GM18873 (cell line): ENCODE data around the gene PCP4L1.
"Not testable (repeated sequence)": the region's sequence is repeated elsewhere in the genome, so short reads cannot be mapped to it uniquely, and the experiment has no call there.

ENCODE experiments used
- ATAC-seq: cut with Tn5 transposase; IDR thresholded peaks from one replicate; pipeline ENCODE4 v1.9.1; 2021; ENCODE audit warnings: mild to moderate bottlenecking, moderate library complexity, moderate number of reproducible peaks; ENCODE audit not compliant: unreplicated experiment, low FRiP score

PCP4L1 gene

GRCh38 chr1:161307892-161308638 is 49.5 kb downstream of the PCP4L1 start:
- ATAC-seq, result no peak

- ATAC-seq, result no peak
Observed at GRCh38 chr1:161309868-161310267, 51.3 kb downstream of the PCP4L1 start, which contains the start of gene MPZ. Gene MPZ, minus strand, starts transcription at chr1:161309968. Its CDS starts 63 bp downstream, at chr1:161309905.

GRCh38 chr1:161311595-161312181 is 53.1 kb downstream of the PCP4L1 start:
- ATAC-seq, result no peak

- no peak for ATAC-seq
Observed at GRCh38 chr1:161313554-161314200, 55.1 kb downstream of the PCP4L1 start.

- ATAC-seq, result peak; percentile 74
Observed at GRCh38 chr1:161314201-161314981, 55.8 kb downstream of the PCP4L1 start, which contains the start of gene SDHC. Gene SDHC, plus strand, starts transcription at chr1:161314381. Its CDS starts 25 bp downstream, at chr1:161314406.

- ATAC-seq, result not testable (repeated sequence)
Observed at GRCh38 chr1:161315841-161316674, 57.5 kb downstream of the PCP4L1 start.

- no peak for ATAC-seq
Observed at GRCh38 chr1:161324020-161324419, 65.5 kb downstream of the PCP4L1 start.

GRCh38 chr1:161330346-161330745 is 71.8 kb downstream of the PCP4L1 start:
- ATAC-seq, result no peak

GRCh38 chr1:161333166-161333565 is 74.6 kb downstream of the PCP4L1 start:
- ATAC-seq, result no peak
